ENCODE measurements around the gene NBR1. TPM values are rescaled to one million over a fixed set of nuclear protein-coding genes. Genes with fewer than 3 reads are reported as not detected.
"Not testable (repeated sequence)": the region's sequence is repeated elsewhere in the genome, so short reads cannot be mapped to it uniquely, and the experiment has no call there.

The NBR1 gene
- total RNA-seq, 1 donor from 2014 or later, result 51.8 TPM

DNA sequence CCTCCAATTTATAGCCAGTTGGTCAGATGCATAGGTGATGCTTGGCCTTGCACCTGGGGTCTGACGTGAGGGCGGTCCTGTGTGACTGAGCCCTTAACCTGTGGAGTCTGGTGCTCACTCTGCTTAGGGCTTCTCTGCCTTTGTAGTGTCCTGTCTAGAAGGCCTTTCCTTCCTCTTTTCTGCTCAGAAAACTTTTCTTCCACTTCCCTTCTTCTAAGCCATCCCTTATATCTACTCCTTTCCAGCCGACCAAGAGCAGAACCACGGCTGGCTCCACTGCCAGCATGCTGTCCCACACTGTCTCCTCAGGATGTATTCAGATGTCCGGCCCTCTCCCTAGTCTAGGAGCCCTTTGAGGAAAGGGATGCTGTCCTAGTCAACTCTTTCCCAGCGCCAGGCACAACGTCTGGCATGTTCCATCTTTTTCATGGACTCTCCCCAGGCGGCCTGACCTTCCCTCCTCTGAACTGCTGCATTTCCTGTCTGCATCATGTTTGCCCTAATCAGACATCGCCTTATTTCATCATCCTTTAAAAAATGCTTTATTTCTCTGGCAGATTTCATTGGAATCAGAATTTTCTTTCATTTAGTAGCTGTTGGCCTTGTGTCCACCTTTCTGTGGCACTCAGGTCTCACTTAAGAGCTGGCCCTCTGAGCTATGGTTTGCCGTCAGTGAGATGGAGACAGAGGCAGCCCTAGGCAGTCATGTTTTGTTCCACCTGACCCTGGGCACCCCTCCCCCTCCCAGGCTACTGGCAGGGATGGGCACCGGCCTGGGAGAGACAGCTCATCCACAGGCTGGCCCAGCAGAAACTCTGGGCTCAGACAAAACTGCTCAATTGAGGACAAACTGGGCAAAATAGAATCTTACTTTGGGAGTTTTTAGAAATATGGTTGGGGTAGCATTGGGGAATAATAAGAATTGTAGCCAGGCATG, 30.4 kb upstream of the NBR1 start:
- no peak for DNase-seq
- Mint-ChIP-seq H3K27me3 (ENCODE audit: unreplicated experiment) (no peaks in the 10 kb centered on the region), H3K9me3 (ENCODE audit: unreplicated experiment) (no peaks in the 10 kb centered on the region), H3K4me3 (ENCODE audit: unreplicated experiment) (no peak overlapping the region), H3K27ac (ENCODE audit: unreplicated experiment) (no peak overlapping the region), H3K36me3 (ENCODE audit: unreplicated experiment) (no peaks in the 10 kb centered on the region), H3K4me1 (ENCODE audit: low read depth, unreplicated experiment) (no peaks in the 10 kb centered on the region)
- no peak for TF ChIP-seq CTCF (IDR thresholded peaks at IDR 0.05; ENCODE audit: partially characterized antibody, unreplicated experiment)

GRCh38 chr17:43142153-43142552, 28.9 kb upstream of the NBR1 start:
- Mint-ChIP-seq H3K27ac (ENCODE audit: unreplicated experiment) (no peak overlapping the region), H3K4me3 (ENCODE audit: unreplicated experiment) (no peak overlapping the region), H3K9me3 (ENCODE audit: unreplicated experiment) (no peaks in the 10 kb centered on the region), H3K4me1 (ENCODE audit: low read depth, unreplicated experiment) (no peaks in the 10 kb centered on the region), H3K36me3 (ENCODE audit: unreplicated experiment) (no peaks in the 10 kb centered on the region), H3K27me3 (ENCODE audit: unreplicated experiment) (no peaks in the 10 kb centered on the region)
- no peak for TF ChIP-seq CTCF (IDR thresholded peaks at IDR 0.05; ENCODE audit: partially characterized antibody, unreplicated experiment)
- no peak for DNase-seq

GRCh38 chr17:43143201-43143600, 27.8 kb upstream of the NBR1 start:
- H3K36me3 Mint-ChIP-seq (ENCODE audit: unreplicated experiment), result no peaks in the 10 kb centered on the region
- no peak overlapping the region for H3K27ac Mint-ChIP-seq (ENCODE audit: unreplicated experiment)
- no peak for TF ChIP-seq CTCF (IDR thresholded peaks at IDR 0.05; ENCODE audit: partially characterized antibody, unreplicated experiment)
- H3K4me3 Mint-ChIP-seq (ENCODE audit: unreplicated experiment), result no peak overlapping the region
- H3K27me3 Mint-ChIP-seq (ENCODE audit: unreplicated experiment), result no peaks in the 10 kb centered on the region
- no peaks in the 10 kb centered on the region for H3K9me3 Mint-ChIP-seq (ENCODE audit: unreplicated experiment)
- H3K4me1 Mint-ChIP-seq (ENCODE audit: low read depth, unreplicated experiment), result no peaks in the 10 kb centered on the region
- no peak for DNase-seq

GRCh38 chr17:43146649-43147048, 24.4 kb upstream of the NBR1 start:
- no peak for TF ChIP-seq CTCF (IDR thresholded peaks at IDR 0.05; ENCODE audit: partially characterized antibody, unreplicated experiment)
- Mint-ChIP-seq H3K4me3 (ENCODE audit: unreplicated experiment) (no peak overlapping the region), H3K27ac (ENCODE audit: unreplicated experiment) (no peak overlapping the region)

DNA sequence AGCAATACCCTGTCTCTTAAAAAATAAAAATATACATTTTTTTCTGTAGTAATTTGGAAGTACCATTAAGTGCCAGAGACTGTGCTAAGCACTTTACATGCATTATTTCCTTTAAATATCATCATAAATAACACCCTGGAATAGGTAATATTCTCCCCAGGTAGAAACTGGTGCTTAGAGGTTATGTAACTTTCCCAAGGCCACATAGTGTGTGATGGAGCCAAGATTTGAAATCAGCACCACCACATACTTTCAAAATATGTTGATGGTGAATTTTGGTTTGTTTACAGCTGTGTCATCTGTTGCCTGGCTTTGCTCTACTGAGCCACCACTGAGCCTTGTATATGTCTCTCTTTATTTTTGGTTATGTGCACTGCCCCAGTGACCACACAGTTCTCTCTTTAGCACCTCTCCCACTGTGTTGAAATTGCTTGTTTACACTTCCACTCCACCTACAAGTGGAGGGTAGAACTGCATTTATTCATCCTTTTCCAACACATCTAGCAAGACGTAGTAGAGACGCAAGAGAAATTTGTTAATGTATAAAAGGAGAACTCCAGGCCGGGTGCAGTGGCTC, 19.0 kb upstream of the NBR1 start:
- no peaks in the 10 kb centered on the region for H3K4me1 Mint-ChIP-seq (ENCODE audit: low read depth, unreplicated experiment)
- peaks cover 3% of the 10 kb centered on the region for H3K9me3 Mint-ChIP-seq (ENCODE audit: unreplicated experiment)
- no peak overlapping the region for H3K27ac Mint-ChIP-seq (ENCODE audit: unreplicated experiment)
- no peak overlapping the region for H3K4me3 Mint-ChIP-seq (ENCODE audit: unreplicated experiment)
- H3K36me3 Mint-ChIP-seq (ENCODE audit: unreplicated experiment), result no peaks in the 10 kb centered on the region
- DNase-seq, result no peak
- H3K27me3 Mint-ChIP-seq (ENCODE audit: unreplicated experiment), result no peaks in the 10 kb centered on the region
- no peak for TF ChIP-seq CTCF (IDR thresholded peaks at IDR 0.05; ENCODE audit: partially characterized antibody, unreplicated experiment)

More at GRCh38 chr17:43146649-43147048, 24.4 kb upstream of the NBR1 start:
- no peaks in the 10 kb centered on the region for H3K4me1 Mint-ChIP-seq (ENCODE audit: low read depth, unreplicated experiment)
- H3K9me3 Mint-ChIP-seq (ENCODE audit: unreplicated experiment), result peaks cover 3% of the 10 kb centered on the region
- no peak for DNase-seq
- no peaks in the 10 kb centered on the region for H3K27me3 Mint-ChIP-seq (ENCODE audit: unreplicated experiment)
- H3K36me3 Mint-ChIP-seq (ENCODE audit: unreplicated experiment), result no peaks in the 10 kb centered on the region

DNA sequence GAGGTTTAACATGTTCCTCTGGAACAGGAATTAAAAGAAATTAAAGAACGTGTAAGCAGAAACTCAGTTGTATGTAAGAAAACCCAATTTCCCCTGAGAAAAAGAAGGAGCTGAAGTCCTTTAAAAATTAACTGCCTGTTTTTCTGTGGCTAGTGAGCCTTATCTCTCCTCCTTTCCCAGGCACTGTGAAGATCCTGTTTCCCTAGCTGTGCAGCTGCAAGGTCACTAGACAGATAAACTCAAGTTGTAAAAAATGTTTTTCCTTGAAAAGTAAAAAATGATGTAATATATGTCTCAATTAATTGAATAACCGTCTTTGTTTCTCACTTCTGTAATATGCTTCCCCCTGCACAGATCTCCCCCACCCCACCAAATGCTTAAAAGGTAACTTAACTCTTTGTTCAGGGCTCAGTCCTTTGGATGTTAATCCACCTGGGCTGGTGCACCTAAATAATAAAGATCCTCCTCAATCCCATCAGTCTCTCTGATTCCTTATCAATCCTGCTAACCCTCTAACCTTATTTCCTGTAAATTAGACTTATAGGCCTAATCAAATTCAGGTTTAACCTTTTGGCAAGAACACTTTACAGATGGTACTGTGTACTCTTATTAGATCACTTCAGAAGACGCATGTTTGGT, 17.7 kb upstream of the NBR1 start:
- H3K27me3 Mint-ChIP-seq (ENCODE audit: unreplicated experiment); H3K36me3 Mint-ChIP-seq (ENCODE audit: unreplicated experiment); DNase-seq; H3K4me3 Mint-ChIP-seq (ENCODE audit: unreplicated experiment); H3K9me3 Mint-ChIP-seq (ENCODE audit: unreplicated experiment); H3K4me1 Mint-ChIP-seq (ENCODE audit: low read depth, unreplicated experiment); H3K27ac Mint-ChIP-seq (ENCODE audit: unreplicated experiment): not testable (repeated sequence)
